GM20000 (cell line): ENCODE results near the gene PRAC2.
A peak's percentile ranks its signal among the peaks of the same experiment; 100 is the strongest.

Experiments used
- DNase-seq: peaks from one replicate; pipeline ENCODE4 v3.0.0; 2012; ENCODE audit warnings: low spot score
- TF ChIP-seq, protein P1 (sequence below): IDR thresholded peaks from 2 replicates; pipeline ENCODE4 v1.5.1; 2012; ENCODE audit warnings: mild to moderate bottlenecking, control low read depth; ENCODE audit errors: extremely low read depth, missing control alignments

The PRAC2 gene

DNA sequence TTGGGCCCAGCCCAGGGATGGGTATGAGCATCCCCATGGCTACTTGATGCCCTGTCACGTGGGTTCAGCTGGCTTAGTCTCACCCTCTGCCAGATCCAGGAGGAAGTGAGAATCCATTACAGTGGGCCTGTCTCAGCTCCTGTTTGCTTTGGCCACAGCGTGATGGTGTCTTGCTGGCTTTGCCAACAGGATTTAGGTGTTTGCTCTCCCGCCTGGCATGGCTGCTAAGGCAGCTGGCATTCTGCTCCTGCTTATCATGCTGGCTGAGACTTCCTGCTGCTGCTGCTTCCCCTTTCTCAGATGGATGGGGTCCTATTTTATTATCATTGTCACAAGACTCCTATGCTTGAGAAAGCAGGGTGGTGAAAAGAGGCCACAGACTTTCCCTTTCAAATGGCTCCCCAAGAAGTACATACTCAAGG, 33.9 kb downstream of the PRAC2 start:
- TF ChIP-seq, protein P1, sequence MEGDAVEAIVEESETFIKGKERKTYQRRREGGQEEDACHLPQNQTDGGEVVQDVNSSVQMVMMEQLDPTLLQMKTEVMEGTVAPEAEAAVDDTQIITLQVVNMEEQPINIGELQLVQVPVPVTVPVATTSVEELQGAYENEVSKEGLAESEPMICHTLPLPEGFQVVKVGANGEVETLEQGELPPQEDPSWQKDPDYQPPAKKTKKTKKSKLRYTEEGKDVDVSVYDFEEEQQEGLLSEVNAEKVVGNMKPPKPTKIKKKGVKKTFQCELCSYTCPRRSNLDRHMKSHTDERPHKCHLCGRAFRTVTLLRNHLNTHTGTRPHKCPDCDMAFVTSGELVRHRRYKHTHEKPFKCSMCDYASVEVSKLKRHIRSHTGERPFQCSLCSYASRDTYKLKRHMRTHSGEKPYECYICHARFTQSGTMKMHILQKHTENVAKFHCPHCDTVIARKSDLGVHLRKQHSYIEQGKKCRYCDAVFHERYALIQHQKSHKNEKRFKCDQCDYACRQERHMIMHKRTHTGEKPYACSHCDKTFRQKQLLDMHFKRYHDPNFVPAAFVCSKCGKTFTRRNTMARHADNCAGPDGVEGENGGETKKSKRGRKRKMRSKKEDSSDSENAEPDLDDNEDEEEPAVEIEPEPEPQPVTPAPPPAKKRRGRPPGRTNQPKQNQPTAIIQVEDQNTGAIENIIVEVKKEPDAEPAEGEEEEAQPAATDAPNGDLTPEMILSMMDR, result no peak
- DNase-seq, result peak; percentile 7

DNA sequence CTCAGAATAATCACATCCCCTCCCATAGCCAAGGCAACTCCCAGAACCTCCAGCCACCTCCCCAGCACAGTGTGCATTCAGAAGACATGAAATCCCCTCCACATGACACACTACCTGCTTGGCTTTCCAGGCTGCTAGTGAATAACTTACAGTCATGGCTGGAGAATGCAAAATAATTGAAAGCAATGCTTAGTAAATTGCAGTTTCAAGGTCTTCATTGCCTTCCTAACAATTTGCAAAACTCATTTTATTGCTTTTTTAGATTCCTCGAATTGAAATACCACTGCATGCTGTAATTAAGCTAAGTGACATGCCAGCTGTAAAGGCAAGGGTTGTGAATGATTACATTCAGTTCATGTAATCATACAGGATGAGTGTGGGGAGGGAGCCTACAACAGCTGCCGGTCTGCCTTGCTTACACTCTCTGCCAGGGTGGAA, 34.6 kb downstream of the PRAC2 start:
- TF ChIP-seq, protein P1, result no peak

DNA sequence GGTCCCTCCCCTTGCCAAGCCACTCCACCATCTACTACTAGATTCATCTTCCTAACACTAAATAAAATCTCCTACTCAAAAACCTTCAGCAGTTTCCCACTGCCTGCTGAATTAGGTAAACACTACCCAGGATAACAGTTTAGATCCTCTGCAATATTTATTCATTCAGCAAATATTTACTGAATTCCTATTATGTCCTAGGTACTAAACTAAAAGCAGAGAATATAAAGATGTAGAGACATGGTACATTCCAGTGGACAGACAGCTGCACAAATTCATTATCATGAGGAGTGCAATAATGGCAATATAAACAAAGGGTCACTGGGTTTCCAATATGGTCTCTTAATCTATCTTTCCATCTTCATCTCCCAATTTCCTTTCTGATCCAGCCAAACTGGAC, 36.3 kb downstream of the PRAC2 start:
- TF ChIP-seq, protein P1, result no peak
- no peak for DNase-seq

More for the DNA sequence above, 34.6 kb downstream of the PRAC2 start:
- no peak for DNase-seq

DNA sequence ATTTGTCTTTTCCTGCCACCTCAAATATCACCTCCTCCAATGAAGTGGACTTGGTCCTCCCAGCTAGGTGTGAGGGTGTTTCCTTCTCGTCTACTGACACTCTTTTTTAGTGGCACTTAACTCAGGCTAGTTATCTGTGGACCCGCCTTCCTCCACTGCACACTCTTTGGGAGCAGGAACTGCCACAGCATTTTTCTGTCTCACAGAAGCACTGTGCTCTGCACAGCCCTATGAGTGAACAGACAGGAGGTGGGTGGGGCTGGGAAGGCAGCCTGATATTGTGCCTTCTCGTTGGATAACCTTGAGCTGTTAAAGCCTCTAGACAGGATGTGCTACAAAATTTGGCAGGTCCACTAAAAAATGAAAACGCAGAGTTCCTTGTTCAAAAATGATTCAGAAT, 37.4 kb downstream of the PRAC2 start:
- TF ChIP-seq, protein P1, result no peak
- no peak for DNase-seq

DNA sequence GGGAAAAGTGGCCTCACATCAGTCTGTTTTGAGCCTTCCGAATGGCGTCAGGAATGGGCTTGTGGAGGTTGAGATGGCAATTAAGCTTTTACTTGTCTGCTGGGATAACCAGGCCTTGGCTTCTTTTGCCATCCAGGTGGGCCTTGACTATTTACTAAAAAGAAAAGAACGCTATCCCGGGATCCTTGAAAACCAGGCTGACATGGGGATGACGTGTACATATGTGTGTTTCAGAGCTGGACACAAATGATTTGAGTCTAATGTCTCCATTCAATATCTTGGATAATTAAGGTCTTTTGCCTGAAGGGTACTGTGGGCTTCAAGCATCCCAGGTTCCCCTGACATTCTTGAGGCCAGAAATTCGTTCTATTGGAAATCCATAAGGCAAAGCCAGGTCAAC, 38.1 kb downstream of the PRAC2 start:
- no peak for DNase-seq
- TF ChIP-seq, protein P1, result no peak

DNA sequence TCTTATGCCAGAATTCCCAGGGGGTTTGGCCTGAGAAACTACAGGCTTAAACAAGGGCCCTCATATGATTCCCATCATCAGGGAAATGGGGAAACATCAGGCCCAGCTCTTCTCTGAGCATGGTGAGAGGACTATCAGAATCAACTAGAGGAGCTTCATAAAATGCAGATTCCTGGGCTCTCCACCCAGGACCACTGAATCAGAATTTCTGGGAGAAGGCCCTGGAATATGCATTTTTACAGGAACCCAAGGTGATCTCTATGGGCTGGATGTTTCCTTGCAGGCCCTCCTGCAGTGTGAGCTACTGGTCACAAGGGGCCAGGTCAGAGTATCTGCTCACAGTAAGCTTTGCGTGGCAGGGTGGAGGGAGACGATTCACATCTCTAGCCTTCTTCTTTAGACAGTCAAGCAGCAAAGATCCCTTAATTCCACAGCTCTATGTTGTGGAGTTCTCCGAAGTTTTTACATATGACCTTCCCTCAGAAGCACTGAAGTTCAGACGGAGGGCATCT, 44.3 kb downstream of the PRAC2 start:
- TF ChIP-seq, protein P1, result no peak
- DNase-seq, result no peak

DNA sequence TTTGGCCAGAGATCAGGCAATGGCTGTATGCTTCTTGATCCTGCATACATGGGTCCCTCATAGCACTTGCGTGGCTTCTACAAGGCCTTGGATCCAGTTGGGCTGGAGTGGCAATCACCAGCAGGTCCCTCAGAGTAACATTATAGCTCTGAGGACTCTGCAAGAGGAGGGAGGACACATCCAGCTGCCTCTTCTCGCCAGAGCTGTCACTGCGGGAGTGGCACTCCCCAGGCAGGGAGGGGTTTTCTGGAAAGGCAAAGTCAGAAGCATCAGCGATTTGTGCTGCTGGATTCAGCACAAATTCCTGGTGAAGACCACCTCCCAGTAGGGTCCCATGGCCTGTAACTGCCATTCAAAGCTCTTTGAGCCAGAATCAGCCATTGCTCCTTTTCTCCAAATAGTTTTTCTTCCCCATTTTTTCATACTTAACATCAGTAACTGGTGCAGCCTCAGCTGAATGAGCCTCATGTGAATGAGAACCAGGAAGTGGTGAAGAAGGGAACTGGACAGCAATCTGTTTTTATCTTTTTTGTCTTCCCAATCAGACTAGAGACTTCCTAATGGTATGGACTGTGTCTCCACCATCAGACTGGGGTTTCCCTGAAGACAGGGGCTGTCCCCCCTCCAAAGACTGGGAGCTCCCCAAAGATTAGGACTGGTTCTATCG, 46.2 kb downstream of the PRAC2 start:
- TF ChIP-seq, protein P1, result no peak
- DNase-seq, result no peak
